ENCODE measurements around the gene CNTNAP2. TPM values are rescaled to one million over a fixed set of nuclear protein-coding genes. Genes with fewer than 3 reads are reported as not detected.

CNTNAP2 gene
- total and polyA plus RNA-seq, 2 experiments from 2014 or later, result not detected

DNA sequence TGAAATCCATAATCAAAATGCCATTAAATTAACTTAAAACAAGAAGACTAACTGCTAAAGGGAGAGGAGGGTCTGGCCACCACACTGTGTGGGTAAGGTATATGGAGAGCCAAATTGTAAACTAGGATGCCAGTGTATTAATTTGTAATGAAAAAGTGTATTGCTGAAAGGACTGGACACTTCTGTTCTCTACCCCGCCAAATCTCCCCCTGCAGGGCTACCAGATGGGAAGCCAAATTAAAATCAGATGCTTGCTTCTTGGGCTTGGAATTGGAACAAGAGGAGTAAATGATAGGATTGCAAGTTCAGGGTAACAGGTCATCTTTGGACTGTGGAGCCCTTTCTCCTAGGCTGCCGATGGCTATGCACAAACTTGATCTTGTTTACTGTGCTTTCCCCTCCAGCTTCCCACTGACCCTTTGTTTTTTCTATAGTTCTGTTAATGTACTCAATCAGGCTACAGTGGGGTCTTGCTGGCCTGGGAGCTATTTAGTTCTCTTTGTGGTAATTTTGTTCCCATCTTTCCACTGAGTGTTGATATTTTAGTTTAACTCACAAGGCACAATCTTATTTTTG lies 1541.9 kb downstream of the CNTNAP2 start:
- Histone ChIP-seq H3K27me3 (replicated peaks; ENCODE audit: insufficient read depth) (no peaks in the 10 kb centered on the region), H4K20me1 (ENCODE audit: insufficient read depth) (no peaks in the 10 kb centered on the region), H3K4me1 (ENCODE audit: insufficient read depth) (no peaks in the 10 kb centered on the region), H3K27ac (no peak overlapping the region), H3K4me3 (no peak overlapping the region), H3K9me2 (ENCODE audit: insufficient read depth) (no peaks in the 10 kb centered on the region), H3K36me3 (ENCODE audit: low read depth) (no peaks in the 10 kb centered on the region), H3F3A (ENCODE audit: insufficient read depth) (no peaks in the 10 kb centered on the region), H3K4me2 (ENCODE audit: unreplicated experiment) (no peak overlapping the region), H3K9ac (no peak overlapping the region), H3K79me2 (ENCODE audit: insufficient read depth) (no peaks in the 10 kb centered on the region), H2AFZ (no peak overlapping the region), H3K9me3 (ENCODE audit: low read depth) (no peaks in the 10 kb centered on the region)
- no peak for DNase-seq
- TF ChIP-seq EZH2 (IDR thresholded peaks at IDR 0.05; ENCODE audit: insufficient read depth, poor library complexity, severe bottlenecking), result no peak
- no peak for TF ChIP-seq EZH2phosphoT487 (IDR thresholded peaks at IDR 0.05; ENCODE audit: insufficient read depth, low read depth)
- whole genome bisulfite sequencing, 2 experiments (ENCODE audit: low coverage in 1 of 2, low lambda C conversion rate in 2 of 2, missing lambda C conversion rate in 2 of 2), result 3 to 6% methylated on average over 2 of the region's 2 CpGs
- in situ Hi-C loops (cut with MboI), result no loop called here

DNA sequence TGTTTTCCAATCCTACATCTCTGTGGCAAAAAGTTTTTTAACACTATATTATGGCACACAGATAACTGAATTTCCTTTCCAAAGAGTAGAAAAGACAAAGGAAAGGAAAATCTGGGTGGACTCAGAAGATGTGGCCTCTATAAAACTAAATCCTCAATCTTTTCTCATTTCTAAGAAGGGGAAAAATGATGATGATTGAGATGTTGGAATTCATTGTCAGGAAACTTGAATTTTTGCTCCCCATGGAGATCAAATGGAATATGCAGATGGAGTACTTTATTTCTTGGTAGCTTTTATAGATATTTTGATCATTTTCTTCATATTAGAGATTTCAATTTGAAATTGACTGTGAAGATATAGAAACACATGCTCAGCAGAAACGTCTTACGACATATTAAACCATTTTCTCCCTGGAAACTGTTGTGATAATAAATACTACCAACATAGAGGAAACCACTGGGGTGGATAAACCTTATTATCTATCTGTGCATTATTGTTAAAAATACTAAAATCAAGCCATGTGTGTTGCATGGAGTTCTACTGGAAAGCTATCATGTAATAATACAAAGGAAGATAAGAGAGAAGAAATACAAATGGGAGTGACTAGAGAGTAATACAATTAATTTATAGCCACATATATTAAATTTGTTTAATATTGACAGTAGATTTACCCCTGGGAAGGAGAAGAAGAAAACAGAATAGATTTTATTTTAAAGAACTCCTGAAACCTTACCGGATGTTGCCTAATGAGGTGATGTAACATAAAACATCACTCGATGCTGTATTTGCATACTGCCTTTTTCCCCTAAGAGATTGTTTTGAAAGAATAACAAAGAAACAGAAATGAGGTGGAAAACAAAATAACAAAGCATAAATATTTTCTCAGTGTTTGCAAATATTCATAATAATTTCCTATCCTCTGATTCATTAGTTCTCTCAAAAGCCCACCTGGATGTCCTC lies 1542.7 kb downstream of the CNTNAP2 start:
- no peaks in the 10 kb centered on the region for H3F3A ChIP-seq (ENCODE audit: insufficient read depth)
- H4K20me1 ChIP-seq (ENCODE audit: insufficient read depth), result no peaks in the 10 kb centered on the region
- H3K9me2 ChIP-seq (ENCODE audit: insufficient read depth), result no peaks in the 10 kb centered on the region
- DNase-seq, result no peak
- no peak overlapping the region for H3K4me2 ChIP-seq (ENCODE audit: unreplicated experiment)
- WGBS, 2 experiments (ENCODE audit: low coverage in 1 of 2, low lambda C conversion rate in 2 of 2, missing lambda C conversion rate in 2 of 2), result 39 to 47% methylated on average over 4 of the region's 4 CpGs
- no peaks in the 10 kb centered on the region for H3K79me2 ChIP-seq (ENCODE audit: insufficient read depth)
- H2AFZ ChIP-seq, result no peak overlapping the region
- no peaks in the 10 kb centered on the region for H3K4me1 ChIP-seq (ENCODE audit: insufficient read depth)
- no peaks in the 10 kb centered on the region for H3K9me3 ChIP-seq (ENCODE audit: low read depth)
- TF ChIP-seq EZH2phosphoT487 (IDR thresholded peaks at IDR 0.05; ENCODE audit: insufficient read depth, low read depth) (no peak), EZH2 (IDR thresholded peaks at IDR 0.05; ENCODE audit: insufficient read depth, poor library complexity, severe bottlenecking) (no peak)
- H3K36me3 ChIP-seq (ENCODE audit: low read depth), result no peaks in the 10 kb centered on the region
- H3K9ac ChIP-seq, result no peak overlapping the region
- H3K27me3 ChIP-seq (replicated peaks; ENCODE audit: insufficient read depth), result no peaks in the 10 kb centered on the region
- in situ Hi-C loops (cut with MboI), result no loop called here
- H3K27ac ChIP-seq, result no peak overlapping the region
- no peak overlapping the region for H3K4me3 ChIP-seq

DNA sequence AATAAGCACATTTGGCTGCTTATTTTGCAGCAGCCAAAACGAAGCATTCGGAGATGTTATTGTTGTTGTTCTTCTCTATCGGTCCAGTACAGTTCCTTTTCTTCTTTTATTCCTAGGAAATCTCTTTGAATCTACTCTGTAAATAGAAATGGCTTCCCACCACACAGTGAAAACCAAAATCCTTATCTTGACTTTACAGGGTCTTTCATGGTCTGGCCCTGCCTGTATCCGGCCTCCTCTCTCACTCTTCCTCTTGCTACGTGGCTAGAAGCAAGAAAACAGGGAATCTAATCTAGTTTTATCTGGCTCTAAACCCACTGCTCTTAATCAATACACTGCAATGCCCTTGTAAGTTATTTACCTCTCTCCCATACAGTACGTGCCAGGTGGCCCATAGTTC lies 1547.9 kb downstream of the CNTNAP2 start:
- H3K36me3 ChIP-seq (ENCODE audit: low read depth), result no peaks in the 10 kb centered on the region
- H3K27ac ChIP-seq, result no peak overlapping the region
- no peaks in the 10 kb centered on the region for H3K9me3 ChIP-seq (ENCODE audit: low read depth)
- no peak overlapping the region for H3K9ac ChIP-seq
- no peak for DNase-seq
- H3K79me2 ChIP-seq (ENCODE audit: insufficient read depth), result no peaks in the 10 kb centered on the region
- TF ChIP-seq EZH2phosphoT487 (IDR thresholded peaks at IDR 0.05; ENCODE audit: insufficient read depth, low read depth) (no peak), EZH2 (IDR thresholded peaks at IDR 0.05; ENCODE audit: insufficient read depth, poor library complexity, severe bottlenecking) (no peak)
- WGBS, 2 experiments (ENCODE audit: low coverage in 1 of 2, low lambda C conversion rate in 2 of 2, missing lambda C conversion rate in 2 of 2), result 15 to 20% methylated on average over 6 of the region's 6 CpGs
- H3K9me2 ChIP-seq (ENCODE audit: insufficient read depth), result no peaks in the 10 kb centered on the region
- H2AFZ ChIP-seq, result no peak overlapping the region
- H3K4me3 ChIP-seq, result no peak overlapping the region
- H4K20me1 ChIP-seq (ENCODE audit: insufficient read depth), result no peaks in the 10 kb centered on the region
- no peak overlapping the region for H3K4me2 ChIP-seq (ENCODE audit: unreplicated experiment)
- H3F3A ChIP-seq (ENCODE audit: insufficient read depth), result no peaks in the 10 kb centered on the region
- in situ Hi-C loops (cut with MboI), result no loop called here
- H3K4me1 ChIP-seq (ENCODE audit: insufficient read depth), result no peaks in the 10 kb centered on the region
- no peaks in the 10 kb centered on the region for H3K27me3 ChIP-seq (replicated peaks; ENCODE audit: insufficient read depth)

DNA sequence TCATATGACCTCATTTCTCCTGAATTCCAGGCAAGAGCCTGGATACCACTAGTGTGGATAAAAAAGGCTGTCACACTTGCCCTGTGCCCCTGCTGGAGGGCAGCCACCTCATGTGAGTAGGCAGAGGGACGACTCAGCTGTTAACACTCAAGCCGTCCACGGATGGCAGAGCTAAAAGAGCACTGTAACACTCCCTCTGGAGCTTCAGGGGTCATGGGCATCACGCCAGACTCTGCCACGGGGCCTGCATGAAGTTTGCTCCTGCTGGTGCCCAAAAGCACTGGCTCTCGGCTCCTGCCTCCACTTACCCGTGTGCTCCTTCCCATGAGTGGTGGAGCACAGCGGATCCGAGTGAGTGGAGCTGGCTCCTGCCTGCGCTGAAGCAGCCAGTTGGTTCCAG lies 1554.2 kb downstream of the CNTNAP2 start:
- no peaks in the 10 kb centered on the region for H3K36me3 ChIP-seq (ENCODE audit: low read depth)
- H3K4me3 ChIP-seq, result no peak overlapping the region
- in situ Hi-C loops (cut with MboI), result no loop called here
- H3K9ac ChIP-seq, result no peak overlapping the region
- H3K9me2 ChIP-seq (ENCODE audit: insufficient read depth), result no peaks in the 10 kb centered on the region
- no peak for DNase-seq
- H3K79me2 ChIP-seq (ENCODE audit: insufficient read depth), result no peaks in the 10 kb centered on the region
- no peaks in the 10 kb centered on the region for H4K20me1 ChIP-seq (ENCODE audit: insufficient read depth)
- no peak overlapping the region for H2AFZ ChIP-seq
- no peaks in the 10 kb centered on the region for H3K9me3 ChIP-seq (ENCODE audit: low read depth)
- 30 to 42% methylated on average over 10 of the region's 10 CpGs for WGBS, 2 experiments (ENCODE audit: low coverage in 1 of 2, low lambda C conversion rate in 2 of 2, missing lambda C conversion rate in 2 of 2)
- no peaks in the 10 kb centered on the region for H3K4me1 ChIP-seq (ENCODE audit: insufficient read depth)
- no peaks in the 10 kb centered on the region for H3K27me3 ChIP-seq (replicated peaks; ENCODE audit: insufficient read depth)
- TF ChIP-seq EZH2 (IDR thresholded peaks at IDR 0.05; ENCODE audit: insufficient read depth, poor library complexity, severe bottlenecking) (no peak), EZH2phosphoT487 (IDR thresholded peaks at IDR 0.05; ENCODE audit: insufficient read depth, low read depth) (no peak)
- no peaks in the 10 kb centered on the region for H3F3A ChIP-seq (ENCODE audit: insufficient read depth)
- no peak overlapping the region for H3K27ac ChIP-seq
- no peak overlapping the region for H3K4me2 ChIP-seq (ENCODE audit: unreplicated experiment)

Measured in GM23248 (cell line).